PFSK-1 (cell line): ENCODE results near the gene LCN15.

Experiments used
- FOXP2 ChIP-seq: optimal IDR thresholded peaks from 2 replicates; pipeline ENCODE3; 2011; ENCODE audit warnings: borderline replicate concordance, control low read depth, inconsistent platforms; ENCODE audit not compliant: insufficient read depth; ENCODE audit errors: extremely low read length, extremely low read depth
- POLR2AphosphoS5 ChIP-seq: IDR thresholded peaks from 2 replicates; pipeline ENCODE4 v1.6.1; 2012; ENCODE audit warnings: low read depth, mild to moderate bottlenecking, control low read depth, low read length, moderate library complexity
- SIN3A ChIP-seq: IDR thresholded peaks from 2 replicates; pipeline ENCODE4 v1.6.1; 2012; ENCODE audit warnings: mild to moderate bottlenecking, low read length, moderate library complexity, borderline replicate concordance; ENCODE audit not compliant: insufficient read depth
- TAF1 ChIP-seq: IDR thresholded peaks from 2 replicates; pipeline ENCODE4 v1.6.1; 2012; ENCODE audit warnings: low read length, control low read depth, borderline replicate concordance; ENCODE audit not compliant: insufficient read depth
- TF ChIP-seq, protein P1 (sequence below), 2 experiments: IDR thresholded peaks; 2 replicates each; pipeline versions ENCODE4 v1.6.1 to v1.8.0; 2011 to 2012; ENCODE audit warnings: low read depth in 2 of 2, low read length in 2 of 2, control low read depth in 1 of 2, inconsistent platforms in 1 of 2, mild to moderate bottlenecking in 1 of 2, moderate library complexity in 1 of 2; ENCODE audit not compliant: insufficient read depth in 1 of 2

The LCN15 gene

DNA sequence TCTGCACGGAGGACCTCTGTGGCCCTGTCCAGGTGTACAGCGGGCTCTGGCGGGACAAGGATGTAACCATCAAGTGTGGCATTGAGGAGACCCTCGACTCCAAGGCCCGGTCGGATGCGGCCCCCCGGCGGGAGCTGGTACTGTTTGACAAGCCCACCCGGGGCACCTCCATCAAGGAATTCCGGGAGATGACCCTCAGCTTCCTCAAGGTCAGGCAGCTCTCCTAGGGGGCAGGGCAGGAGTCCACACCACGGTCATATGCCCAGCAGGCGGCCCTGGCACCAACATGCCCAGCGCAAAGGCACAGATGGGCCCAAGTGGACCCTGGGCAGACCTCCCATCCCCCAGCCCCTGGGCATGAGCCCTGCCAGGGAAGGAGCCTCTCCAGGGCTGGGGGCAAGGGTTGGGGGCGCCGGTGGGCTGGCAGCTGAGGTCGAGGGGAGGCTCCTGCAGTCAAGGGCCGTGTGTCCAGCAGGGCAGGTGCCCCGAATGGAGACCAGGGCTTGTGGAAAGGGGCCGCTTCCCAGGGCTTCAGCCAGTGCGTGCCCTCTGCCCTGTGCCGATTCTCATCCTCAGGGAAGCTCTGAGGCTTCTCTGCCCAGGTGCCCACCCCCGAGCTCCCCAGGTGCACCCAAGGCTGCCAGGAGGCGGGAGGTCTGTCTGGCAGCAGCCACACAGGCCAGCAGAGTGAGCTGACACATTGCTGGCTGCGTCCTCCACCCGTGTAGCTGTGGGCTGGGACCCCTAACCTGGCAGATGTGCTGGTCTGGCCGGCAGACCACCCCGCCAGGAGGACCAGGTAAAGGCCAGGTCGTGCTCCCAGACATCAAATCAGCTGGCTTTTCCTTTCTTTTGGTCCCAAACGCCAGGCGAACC is 42.0 kb downstream of the LCN15 start:
- TF ChIP-seq SIN3A: no peak
- TF ChIP-seq POLR2AphosphoS5: peak; percentile 27
- TF ChIP-seq, protein P1, sequence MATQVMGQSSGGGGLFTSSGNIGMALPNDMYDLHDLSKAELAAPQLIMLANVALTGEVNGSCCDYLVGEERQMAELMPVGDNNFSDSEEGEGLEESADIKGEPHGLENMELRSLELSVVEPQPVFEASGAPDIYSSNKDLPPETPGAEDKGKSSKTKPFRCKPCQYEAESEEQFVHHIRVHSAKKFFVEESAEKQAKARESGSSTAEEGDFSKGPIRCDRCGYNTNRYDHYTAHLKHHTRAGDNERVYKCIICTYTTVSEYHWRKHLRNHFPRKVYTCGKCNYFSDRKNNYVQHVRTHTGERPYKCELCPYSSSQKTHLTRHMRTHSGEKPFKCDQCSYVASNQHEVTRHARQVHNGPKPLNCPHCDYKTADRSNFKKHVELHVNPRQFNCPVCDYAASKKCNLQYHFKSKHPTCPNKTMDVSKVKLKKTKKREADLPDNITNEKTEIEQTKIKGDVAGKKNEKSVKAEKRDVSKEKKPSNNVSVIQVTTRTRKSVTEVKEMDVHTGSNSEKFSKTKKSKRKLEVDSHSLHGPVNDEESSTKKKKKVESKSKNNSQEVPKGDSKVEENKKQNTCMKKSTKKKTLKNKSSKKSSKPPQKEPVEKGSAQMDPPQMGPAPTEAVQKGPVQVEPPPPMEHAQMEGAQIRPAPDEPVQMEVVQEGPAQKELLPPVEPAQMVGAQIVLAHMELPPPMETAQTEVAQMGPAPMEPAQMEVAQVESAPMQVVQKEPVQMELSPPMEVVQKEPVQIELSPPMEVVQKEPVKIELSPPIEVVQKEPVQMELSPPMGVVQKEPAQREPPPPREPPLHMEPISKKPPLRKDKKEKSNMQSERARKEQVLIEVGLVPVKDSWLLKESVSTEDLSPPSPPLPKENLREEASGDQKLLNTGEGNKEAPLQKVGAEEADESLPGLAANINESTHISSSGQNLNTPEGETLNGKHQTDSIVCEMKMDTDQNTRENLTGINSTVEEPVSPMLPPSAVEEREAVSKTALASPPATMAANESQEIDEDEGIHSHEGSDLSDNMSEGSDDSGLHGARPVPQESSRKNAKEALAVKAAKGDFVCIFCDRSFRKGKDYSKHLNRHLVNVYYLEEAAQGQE (IDR thresholded peaks at IDR 0.05; ENCODE audit: insufficient read depth in 1 of 2, low read depth in 2 of 2, low read length in 2 of 2): no peak
- no peak for TF ChIP-seq TAF1
- TF ChIP-seq FOXP2: no peak

DNA sequence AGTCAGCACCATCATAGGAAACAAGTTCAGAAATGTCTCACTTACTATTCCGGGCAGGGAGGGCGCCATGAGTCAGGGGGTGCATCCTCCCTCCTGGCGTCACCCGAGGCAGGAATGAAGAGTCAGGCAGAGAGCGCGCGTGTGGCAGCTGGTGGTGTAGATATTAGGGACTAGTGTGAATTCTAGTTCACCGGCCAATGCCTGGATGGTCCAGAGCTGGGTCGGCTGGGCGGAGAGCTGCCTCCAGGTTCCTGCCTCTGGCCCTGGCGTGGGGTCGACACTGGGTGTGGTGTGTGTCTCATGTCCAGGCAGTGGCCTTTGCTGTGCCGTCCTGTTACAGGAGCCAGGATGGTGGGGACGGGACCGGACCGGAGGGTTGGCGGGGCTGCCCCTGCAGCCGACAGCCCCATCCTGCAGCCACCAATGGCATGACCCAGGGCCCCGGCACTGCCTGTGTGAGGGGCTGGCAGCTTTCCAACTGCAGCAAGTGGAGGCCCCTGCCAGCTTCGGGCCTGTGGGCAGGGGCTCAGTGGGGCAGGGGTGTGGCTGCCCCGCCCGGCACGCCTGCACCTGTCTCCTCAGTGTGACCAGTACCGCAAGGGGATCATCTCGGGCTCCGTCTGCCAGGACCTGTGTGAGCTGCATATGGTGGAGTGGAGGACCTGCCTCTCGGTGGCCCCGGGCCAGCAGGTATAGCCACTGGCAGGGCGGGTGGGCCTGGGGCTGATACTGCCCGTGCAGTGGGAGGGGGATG is 42.8 kb downstream of the LCN15 start:
- TF ChIP-seq, protein P1 (IDR thresholded peaks at IDR 0.05; ENCODE audit: insufficient read depth in 1 of 2, low read depth in 2 of 2, low read length in 2 of 2): no peak
- TF ChIP-seq POLR2AphosphoS5: peak; percentile 51; the same call in 1 of the 2 replicates

DNA sequence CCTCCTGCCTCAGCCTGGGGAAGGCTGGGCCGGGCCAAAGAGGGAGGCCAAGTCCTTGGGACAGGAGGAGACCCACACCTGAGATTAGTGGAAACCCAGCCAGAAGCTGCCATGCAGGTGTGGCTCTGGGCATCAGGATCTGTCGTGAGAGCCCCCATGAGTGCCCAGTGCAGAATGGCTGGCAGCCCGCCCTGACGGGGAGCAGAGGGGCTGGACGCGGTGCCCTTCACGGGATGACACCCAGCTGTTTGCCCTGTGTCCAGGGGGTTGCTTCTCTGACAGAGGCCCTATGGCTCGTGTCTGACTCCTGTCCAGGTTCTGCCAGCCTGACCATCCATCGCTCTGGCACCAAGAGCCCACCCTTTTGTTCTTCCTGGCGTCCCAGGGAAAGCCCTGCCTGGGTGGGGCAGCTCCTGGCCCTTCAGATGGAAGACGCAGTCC is 43.4 kb downstream of the LCN15 start:
- TF ChIP-seq SIN3A (no peak), POLR2AphosphoS5 (no peak), FOXP2 (no peak), TAF1 (no peak)
- TF ChIP-seq, protein P1 (IDR thresholded peaks at IDR 0.05; ENCODE audit: insufficient read depth in 1 of 2, low read depth in 2 of 2, low read length in 2 of 2): no peak

DNA sequence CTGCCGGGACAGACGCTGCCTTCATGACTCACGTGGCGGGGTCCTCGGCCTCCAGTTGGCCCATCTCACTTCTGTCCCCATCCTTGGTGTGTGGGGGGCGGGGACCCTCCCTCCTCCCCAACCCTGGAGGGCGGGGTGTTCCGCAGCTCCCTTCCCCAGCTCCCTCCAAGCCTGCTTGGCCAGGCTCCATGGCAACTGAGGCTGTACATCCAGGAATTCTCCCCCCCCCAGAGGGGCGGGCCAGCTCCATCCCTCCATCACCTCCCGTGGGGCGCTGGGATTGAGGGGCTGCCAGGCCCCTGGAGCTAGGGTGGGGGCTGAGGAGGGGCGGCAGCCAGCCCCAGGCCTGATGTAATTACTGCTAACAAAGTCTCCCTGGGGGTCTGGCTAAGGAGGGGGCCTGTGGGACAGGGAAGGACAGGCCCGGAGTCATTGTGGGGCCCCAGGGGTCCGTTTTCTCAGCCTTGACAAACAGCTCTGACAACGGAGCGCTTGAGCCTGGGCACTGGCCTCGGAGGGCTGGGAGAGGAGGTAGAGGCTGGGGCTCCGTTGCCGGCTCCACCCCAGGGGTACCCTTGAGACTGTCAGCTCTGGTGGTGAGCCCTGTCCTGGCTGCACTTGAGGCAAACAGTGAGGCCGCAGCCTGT is 43.9 kb downstream of the LCN15 start:
- TF ChIP-seq TAF1 (no peak), FOXP2 (no peak), SIN3A (no peak), POLR2AphosphoS5 (no peak)
- TF ChIP-seq, protein P1 (IDR thresholded peaks at IDR 0.05; ENCODE audit: insufficient read depth in 1 of 2, low read depth in 2 of 2, low read length in 2 of 2): no peak
